Measurements from ENCODE around the gene P2RX2.

The P2RX2 gene

DNA sequence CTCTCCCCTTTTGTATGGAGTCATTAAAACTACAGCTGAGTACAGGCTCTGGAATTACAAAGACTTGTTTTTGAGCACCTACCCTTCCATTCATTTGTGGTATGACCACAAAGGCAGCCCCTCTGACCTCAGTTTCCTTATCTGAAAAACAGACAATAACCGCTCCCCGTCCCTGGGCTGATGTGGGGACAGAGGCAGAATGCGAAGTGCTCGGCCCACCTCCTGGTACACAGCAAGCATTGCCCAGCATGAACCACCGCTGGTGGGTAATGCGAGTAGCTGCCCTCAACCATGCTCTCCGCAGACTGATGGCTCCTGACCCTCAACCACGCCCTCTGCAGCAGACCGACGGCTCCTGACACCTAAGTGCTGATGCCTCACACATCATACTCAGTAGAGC is 22.4 kb downstream of the P2RX2 start:
- DNase-seq, result no peak

DNA sequence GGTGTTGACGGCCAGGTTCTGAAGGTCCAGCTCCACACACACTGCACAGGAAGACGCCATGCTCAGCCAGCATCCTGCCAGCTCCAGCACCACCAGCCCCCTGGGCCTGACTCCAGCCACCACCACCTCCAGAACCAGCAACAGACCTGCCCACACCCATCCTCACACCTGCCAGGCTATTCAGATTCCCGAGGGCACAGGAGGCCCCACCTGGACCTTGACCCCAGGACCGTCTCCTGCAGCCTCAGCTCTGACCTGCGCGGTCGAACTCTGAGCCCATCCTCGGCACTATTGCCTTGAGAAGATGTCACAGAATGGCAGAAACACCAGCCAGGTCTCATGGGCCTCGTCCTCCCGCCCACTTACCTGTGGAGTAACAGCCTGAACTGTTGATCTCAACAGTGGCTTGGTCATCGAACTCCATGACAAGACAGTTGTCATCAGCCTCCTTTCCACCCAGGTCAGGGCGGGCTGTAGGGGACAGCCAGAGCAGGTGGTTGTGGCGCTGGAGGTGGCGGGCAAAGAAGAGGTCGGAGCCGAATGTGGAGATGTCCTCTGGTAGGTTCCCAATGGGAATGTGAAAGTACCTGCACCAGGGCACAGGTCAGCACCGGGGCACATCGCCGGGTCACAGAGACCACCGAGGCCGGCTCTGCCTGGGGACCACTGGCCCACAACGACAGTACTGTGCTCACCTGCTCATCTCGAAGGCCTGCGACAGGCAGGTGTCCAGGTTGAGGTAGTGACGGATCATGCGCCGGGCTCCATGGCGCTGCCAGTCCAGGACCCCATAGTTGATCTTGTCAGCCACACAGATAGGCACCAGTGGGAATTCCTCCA is 23.5 kb downstream of the P2RX2 start:
- no peak for DNase-seq

DNA sequence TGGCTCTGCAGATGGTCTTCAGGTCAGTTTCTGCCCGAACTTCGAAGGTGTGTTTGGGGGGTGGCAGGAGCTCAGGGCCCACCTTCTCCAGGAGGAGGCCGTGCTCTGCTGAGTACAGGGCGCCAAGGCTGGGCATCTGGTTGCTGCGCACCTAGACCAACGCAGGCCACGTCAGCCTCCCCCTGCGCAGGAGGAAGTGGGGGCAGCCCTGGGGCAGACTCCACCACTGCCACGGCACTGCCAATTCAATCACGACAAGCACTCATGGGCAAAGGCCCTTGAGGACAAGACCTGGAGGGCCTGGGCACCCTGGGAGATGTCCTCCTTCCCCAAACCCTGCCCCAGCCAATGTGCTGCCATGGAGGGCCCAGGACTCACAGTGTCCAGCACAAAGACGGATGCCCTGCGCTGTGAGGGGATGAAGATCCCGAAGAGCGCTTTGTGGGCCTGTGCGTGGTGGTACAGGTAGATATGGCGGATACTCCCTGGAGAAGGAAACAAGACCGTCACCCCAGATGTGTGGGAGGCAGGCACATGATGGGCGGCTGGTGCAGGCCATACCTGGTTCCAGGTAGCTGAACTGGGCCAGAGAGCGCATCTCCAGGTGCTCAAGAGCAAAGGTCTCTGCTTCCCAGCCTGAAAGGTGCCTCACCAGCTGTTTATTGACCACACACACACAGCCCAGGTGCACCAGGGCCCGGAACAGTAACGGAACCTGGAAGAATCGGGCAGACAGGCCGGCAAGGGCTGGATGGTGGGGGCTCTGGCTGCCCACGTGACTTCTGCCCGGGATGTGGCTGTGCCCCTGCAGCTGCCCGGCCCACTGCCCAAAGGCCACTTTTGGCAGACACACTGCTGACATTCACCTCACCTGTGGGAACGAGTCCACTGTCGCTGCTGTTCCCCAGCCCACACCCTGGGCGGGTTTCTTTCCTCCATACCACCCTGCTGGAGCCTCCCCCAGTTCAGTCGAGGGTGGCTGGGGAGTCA is 24.6 kb downstream of the P2RX2 start:
- DNase-seq, result no peak

DNA sequence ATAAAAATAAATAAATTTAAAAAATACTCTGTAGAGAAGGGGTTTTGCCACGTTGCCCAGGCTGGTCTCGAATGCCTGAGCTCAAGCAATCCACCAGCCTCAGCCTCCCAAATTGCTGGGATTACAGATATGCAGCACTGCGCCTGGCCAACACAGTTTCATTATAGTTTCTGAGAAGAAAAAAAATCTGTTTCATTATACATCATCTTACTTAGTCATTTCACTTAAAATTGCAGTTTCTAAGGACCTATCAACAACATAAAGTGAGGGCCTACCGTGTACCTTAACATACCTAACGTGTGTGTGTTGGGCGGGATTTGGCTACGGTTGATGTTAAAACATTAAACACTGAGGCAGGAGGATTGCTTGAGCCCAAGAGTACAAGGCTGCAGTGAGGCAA is 28.3 kb downstream of the P2RX2 start:
- DNase-seq, result no peak

DNA sequence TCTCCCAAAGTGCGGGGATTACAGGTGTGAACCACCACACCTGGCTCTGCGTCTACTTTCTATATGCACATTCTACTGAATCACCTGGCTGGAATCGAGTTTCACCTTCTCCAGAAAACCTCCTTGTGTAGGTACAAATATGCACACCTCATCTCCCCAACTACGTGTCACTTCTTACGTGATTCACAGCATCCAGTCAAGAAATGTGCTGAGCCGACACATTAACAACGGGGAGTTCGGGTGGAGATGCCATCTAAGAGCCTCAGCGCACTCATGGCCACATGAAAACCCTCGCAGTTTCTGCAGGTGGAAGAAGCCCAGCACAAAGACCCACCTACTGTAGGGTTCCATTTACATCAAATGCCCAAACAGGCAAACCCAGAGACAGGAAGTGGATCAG is 29.3 kb downstream of the P2RX2 start:
- no peak for DNase-seq

DNA sequence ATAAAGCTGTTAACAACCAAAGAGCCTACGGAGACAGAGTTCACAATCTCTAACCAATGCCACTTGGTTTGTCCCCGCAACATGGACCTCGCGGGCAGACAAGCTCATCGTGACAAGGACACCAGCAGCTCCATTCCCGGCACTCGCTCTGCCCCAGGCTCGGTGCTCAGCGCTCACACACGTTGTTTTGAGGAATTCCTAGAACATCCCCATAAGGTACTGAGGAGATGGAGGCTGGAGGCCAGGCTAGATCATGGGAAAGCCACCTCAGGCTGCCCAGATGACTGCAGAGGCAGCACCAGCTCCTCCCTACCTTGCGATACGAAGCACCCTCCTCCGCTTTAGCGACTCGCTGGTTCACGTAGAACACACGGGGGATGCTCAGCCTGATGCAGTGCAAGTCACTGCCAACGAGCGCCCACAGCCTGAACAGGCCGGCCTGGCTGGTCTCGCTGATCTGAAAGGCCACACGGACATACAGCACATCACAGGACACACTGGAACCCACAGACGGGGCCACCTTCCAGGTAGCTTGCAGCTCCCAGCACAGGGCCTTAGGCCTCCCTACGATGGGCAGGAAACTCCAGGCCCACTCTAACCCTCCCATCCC is 30.1 kb downstream of the P2RX2 start:
- DNase-seq, result no peak

DNA sequence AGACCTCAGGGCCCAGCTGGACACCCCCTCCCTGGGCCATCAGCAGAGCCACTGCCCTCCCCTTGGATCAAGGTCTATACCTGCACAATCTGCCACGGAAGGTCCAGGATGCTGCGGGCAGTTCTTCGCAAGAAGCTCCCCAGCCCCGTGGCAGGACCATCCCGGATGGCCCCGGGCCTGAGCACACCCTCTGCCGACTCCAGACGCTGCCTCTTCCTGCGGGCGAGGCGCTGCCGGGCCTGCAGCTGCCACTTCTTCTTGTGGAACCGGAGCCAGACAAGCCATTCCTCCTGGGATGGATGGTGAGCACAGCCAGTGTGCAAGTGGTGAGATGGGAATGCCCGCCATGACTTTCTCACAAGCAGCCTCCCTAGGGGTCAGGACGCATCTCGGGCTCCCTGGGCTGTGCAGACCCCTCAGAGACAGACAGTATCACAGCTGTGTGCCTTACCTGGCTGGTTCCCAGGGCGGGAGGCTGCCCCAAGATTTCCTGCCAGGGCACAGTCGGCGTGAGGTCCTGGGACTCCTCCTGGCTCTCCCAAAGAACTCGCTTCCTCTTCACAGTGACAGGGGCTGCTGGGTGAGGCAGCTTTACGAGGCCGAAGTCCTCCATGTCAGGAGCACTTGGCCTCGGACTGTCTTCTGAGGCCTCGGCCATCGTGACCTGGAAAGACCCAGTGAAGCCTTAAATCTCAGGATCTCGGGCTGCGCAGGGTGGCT is 30.8 kb downstream of the P2RX2 start:
- no peak for DNase-seq

- no peak for DNase-seq
These were observed 33.0 kb downstream of the P2RX2 start for GRCh38 chr12:132651444-132652100.

GRCh38 chr12:132653567-132654290 is 35.2 kb downstream of the P2RX2 start:
- no peak for DNase-seq

DNA sequence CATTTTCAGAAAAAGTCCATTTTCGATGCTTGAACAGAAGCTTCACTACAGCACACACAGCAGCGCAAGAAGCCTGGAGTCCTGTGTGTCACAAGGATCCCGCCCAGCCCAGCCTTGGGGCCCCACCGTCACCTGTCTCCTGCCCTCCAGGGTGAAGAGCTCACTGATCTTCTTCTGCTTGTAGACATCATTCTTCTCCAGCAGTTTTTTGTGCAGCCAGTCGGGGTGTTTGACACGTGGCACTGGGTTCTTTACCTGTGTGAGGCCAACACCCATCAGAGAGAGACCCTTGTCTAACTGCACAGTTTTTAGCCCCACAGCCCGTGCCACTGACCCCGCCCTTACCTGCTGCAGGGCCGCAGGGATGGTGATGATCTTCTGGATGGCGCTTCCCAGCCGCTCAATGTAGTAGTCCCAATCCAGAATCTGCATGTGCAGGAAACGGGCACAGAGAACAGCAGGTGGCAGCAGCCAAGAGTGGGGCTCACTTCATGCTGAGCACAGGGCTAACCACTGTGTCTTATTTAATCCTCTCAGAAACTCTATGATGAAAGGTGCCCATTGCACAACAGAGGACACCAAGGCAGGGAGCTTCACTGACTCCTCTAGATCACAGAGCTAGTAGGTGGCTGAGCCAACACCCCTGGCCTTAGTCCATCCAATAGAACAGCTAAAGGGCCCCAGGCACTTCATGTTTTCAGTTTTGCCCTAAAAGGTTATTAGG is 38.6 kb downstream of the P2RX2 start:
- peak in 1 of 3 donors; percentile 7 for DNase-seq

DNA sequence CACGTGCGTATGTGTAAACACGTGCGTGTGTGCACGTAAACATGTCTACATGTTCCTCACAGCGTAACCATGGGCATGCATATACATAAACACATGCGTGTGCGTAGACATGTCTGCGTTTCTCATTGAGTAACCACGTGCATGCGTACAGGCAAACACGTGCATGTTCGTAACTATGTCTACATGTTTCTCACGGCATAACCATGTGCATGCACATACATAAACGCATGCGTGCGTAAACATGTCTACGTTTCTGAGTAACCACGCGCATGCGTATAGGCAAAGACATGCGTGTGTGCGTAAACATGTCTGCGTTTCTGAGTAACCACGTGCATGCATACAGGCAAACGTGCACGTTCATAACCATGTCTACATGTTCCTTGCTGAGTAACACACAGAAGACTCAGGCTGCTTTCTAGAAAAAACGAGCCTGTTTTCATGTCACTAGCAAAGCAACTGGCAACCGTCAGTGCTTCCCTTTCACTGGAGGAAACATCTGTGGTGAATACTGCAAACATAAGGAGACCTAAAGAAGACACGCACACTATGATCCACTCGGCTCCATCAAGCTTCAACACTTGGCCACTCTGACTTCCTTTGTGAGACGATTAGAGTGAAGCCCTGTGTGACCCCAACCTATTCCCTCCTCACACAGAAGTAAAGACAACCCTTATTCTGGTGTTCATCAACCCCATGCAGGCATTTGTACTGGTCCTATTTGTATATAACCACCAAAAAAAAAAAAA is 39.7 kb downstream of the P2RX2 start:
- no peak for DNase-seq

DNA sequence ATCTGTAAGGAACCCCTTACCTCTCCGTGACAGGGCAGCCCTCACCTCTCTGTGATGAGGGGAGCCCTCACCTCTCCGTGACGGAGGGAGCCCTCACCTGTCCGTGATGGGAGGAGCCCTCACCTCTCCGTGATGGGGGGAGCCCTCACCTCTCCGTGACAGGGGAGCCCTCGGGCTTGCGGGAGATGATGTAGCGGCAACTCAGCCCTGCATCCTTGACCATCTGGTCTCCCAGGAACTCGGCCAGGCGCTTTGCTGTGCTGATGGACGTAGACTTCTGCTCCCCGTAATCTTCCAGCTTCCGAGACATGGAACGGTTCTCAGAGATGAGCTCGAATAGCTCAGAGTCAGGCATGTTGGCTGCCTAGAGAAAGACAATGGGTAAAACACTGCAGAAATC is 40.6 kb downstream of the P2RX2 start:
- no peak for DNase-seq

DNA sequence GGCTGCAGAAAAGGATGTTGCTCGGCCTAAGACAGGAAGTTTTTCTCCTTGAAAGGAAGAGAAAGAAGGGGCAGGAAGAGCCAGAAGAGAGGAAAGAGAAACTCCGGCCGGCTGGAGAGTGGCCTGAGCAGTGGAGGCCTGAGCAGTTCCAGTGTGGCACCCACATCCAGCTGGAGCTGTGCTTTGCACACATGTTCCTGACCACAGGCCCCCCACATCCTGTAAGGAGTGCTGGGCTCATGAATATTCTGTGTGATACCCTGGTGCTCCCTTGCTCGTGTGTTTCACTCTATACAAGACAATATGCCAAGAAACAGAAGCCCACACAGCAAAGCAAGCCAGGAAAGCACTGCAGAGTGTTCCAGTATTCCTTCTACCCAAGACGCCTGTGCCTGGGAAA is 41.5 kb downstream of the P2RX2 start:
- no peak for DNase-seq

DNA sequence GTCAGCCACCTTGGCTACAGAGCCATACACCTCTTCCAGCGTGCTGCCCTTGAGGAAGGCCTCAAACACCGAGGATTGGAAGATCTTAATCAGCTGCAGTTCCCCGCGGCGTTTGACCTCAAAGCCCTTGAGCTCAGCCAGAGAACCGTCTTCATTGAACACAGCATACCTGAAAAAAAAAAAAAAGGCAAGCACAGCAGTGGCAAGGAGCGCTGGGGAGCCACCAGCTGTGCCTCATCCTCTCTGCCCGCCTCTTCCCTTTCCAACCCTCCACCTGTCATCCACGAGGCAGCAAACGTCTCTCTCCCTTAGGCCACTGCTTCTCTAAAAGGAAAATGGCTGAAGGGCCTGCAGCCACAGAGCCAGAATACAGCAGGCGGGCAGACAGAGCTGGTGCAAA is 42.4 kb downstream of the P2RX2 start:
- no peak for DNase-seq

- DNase-seq, result no peak
These were observed 43.4 kb downstream of the P2RX2 start for GRCh38 chr12:132661972-132662371.

DNA sequence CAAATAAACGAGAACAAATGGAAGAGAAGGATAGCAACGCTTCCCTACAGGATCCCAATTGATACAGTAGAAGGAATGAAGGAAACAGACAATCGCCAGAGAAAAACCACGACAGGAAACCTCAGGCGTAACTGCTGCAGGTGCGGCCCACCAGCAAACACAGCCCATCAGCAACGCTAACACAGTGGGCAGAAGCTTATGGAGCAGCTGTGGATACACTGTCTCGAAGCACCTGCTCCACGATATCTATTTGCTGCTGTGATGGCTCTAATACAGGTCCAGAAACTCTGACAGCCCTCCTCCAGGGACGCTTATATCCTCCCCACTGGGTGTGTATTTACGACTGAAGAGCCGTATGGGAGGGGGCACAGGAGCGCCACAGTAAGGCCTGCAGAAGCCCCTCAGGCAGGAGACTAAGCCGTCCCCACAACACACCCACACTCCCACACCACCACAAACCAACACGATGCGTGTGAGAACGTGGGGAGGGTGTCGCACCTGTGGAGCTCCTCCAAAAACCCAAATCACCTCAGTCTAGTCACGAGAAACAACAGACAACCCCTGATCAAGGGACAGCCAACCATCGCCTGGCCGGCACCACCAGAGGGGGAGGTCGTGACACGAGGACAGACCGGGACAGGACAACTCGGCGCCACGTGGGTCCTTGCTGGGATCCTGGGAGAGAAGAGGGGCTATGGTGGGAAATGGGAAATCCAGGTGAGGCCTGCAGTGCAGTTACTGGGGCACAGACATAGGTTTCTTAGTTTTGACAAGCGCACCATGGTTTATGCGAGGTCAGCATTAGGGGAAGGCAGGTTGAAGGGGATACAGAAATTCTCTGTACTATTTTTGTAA is 44.6 kb downstream of the P2RX2 start:
- no peak for DNase-seq

DNA sequence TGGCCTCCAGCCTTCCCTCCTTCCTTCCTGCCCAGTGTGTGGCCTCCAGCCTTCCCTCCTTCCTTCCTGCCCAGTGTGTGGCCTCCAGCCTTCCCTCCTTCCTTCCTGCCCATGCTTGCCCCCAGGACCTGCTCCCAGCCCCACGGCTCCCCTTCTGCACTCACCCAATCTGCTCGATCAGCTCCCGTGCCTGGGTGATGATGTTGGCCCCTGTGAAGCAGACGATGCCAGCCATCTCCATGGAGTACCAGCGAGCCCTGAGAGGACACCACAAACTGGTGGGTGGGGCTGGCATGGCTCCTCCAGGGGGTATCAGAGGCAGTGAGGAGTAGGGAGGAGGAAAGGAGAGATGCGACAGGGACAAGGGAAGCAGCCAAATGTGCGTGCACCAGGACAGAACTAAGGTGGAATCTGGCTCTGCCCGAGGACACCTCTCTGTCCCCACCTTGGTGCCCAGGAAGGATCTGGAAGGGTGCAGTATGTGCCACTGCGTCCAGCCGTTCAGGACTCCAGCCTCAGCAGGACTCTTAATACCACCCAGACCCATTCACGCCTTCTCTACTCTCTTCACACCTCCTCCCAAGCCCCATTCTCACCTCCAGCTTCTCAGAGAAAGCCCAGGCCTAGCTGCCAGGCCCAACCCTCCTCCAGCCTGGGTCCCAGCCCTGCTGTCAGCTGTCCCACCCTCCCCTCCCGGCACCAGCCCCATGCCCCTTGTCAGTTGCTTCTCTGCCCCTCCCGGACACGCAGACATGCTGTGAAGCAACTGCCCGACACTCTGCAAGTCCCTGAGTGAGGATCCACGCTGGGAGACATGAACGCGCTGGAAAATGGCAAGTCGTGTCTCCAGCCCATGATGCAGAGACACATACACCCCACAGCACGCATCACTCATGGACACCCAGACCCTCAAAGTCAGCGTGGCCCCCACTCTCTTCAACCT is 45.9 kb downstream of the P2RX2 start:
- DNase-seq, result no peak

- no peak for DNase-seq
These were observed 46.5 kb downstream of the P2RX2 start for GRCh38 chr12:132665149-132665491.
